SK-N-SH (cell line): ENCODE measurements around the gene FAM229B. TPM values are rescaled to one million over a fixed set of nuclear protein-coding genes. Genes with fewer than 3 reads are reported as not detected.
A peak's percentile ranks its signal among the peaks of the same experiment; 100 is the strongest.

Experiments
- CTCF ChIA-PET: fragments of 300-600, 350-600 bp; formaldehyde crosslinking; extraction: SDS; loops from one replicate; lab custom pipeline; 2021; lab: Yijun Ruan, JAX
- POLR2A ChIA-PET: fragments of 350-600 bp; sonication (Branson Sonifier 250); formaldehyde crosslinking; extraction: SDS; loops from one replicate; lab custom pipeline; 2020; ENCODE audit warnings: antibody characterized with exemption, inconsistent platforms; lab: Yijun Ruan, JAX
- DNase-seq: peaks from one replicate; pipeline ENCODE4 v3.0.0; 2012
- H2AFZ ChIP-seq: fragments of 200-600 bp; sonication (generic); 2 replicates; pipeline ENCODE4 v1.8.1; 2016; ENCODE audit warnings: antibody characterized with exemption, mild to moderate bottlenecking, low read depth
- H3F3A ChIP-seq: fragments of 200-600 bp; sonication (generic); replicated peaks from 2 replicates; pipeline ENCODE3; 2016; ENCODE audit warnings: antibody characterized with exemption, mild to moderate bottlenecking; ENCODE audit not compliant: insufficient read depth
- H3K27ac ChIP-seq, 2 experiments: fragments of 200-500 bp in 1 of 2; fragments of 200-600 bp in 1 of 2; sonication (Bioruptor generic) in 1 of 2; sonication (generic), shearing (Covaris generic) in 1 of 2; 2 replicates each; pipeline versions ENCODE4 v1.5.1 to v1.6.1; 2014 to 2016; ENCODE audit warnings: low read depth in 2 of 2, inconsistent platforms in 1 of 2, low read length in 1 of 2, mild to moderate bottlenecking in 1 of 2, mixed read lengths in 1 of 2
- H3K27me3 ChIP-seq: fragments of 200-600 bp; sonication (generic), shearing (Covaris generic); 2 replicates; pipeline ENCODE4 v1.6.1; 2016; ENCODE audit warnings: mixed run types; ENCODE audit not compliant: insufficient read depth
- H3K36me3 ChIP-seq, 2 experiments: fragments of 200-500 bp in 1 of 2; fragments of 200-600 bp in 1 of 2; sonication (Bioruptor generic) in 1 of 2; sonication (generic) in 1 of 2; replicated peaks in 1 of 2; 2 replicates each; pipeline versions ENCODE3 to v1.5.1; 2014 to 2016; ENCODE audit warnings: low read length in 1 of 2, mild to moderate bottlenecking in 1 of 2; ENCODE audit not compliant: insufficient read depth in 2 of 2, control insufficient read depth in 1 of 2
- H3K4me1 ChIP-seq, 2 experiments: fragments of 200-500 bp in 1 of 2; fragments of 200-600 bp in 1 of 2; sonication (Bioruptor generic) in 1 of 2; sonication (generic), shearing (Covaris generic) in 1 of 2; 2 replicates each; pipeline versions ENCODE4 v1.5.1 to v1.6.1; 2014 to 2016; ENCODE audit warnings: low read depth in 1 of 2, low read length in 1 of 2, mixed run types in 1 of 2; ENCODE audit not compliant: insufficient read depth in 2 of 2, control insufficient read depth in 1 of 2
- H3K4me2 ChIP-seq: fragments of 200-600 bp; sonication (generic), shearing (Covaris generic); 2 replicates; pipeline ENCODE4 v1.6.1; 2017; ENCODE audit warnings: mixed run types
- H3K4me3 ChIP-seq, 2 experiments: fragments of 200-500 bp in 1 of 2; fragments of 200-600 bp in 1 of 2; sonication (Bioruptor generic) in 1 of 2; sonication (generic), shearing (Covaris generic) in 1 of 2; 2 replicates each; pipeline versions ENCODE4 v1.5.1 to v1.8.1; 2014 to 2016; ENCODE audit warnings: low read depth in 2 of 2, inconsistent platforms in 1 of 2, low read length in 1 of 2, mild to moderate bottlenecking in 1 of 2, mixed read lengths in 1 of 2, moderate library complexity in 1 of 2
- H3K79me2 ChIP-seq: fragments of 200-600 bp; sonication (generic); 2 replicates; pipeline ENCODE4 v1.8.1; 2017; ENCODE audit warnings: mild to moderate bottlenecking; ENCODE audit not compliant: insufficient read depth
- H3K9ac ChIP-seq: fragments of 200-600 bp; sonication (generic); 2 replicates; pipeline ENCODE4 v1.6.1; 2017; ENCODE audit warnings: mixed run types
- H3K9me2 ChIP-seq: fragments of 200-600 bp; sonication (generic); 2 replicates; pipeline ENCODE4 v1.6.1; 2017; ENCODE audit warnings: mixed run types
- H3K9me3 ChIP-seq: fragments of 200-600 bp; sonication (generic); 2 replicates; pipeline ENCODE4 v1.6.1; 2017; ENCODE audit warnings: mixed run types, mild to moderate bottlenecking, moderate library complexity
- H4K20me1 ChIP-seq: fragments of 200-600 bp; sonication (generic); 2 replicates; pipeline ENCODE4 v1.6.1; 2017; ENCODE audit warnings: mild to moderate bottlenecking, mixed run types; ENCODE audit not compliant: insufficient read depth
- CHD2 ChIP-seq: fragments of 150-350 bp; IDR thresholded peaks from 2 replicates; pipeline ENCODE4 v1.6.1; 2018; ENCODE audit warnings: low read length; ENCODE audit not compliant: partially characterized antibody
- ELF1 ChIP-seq: IDR thresholded peaks from 2 replicates; pipeline ENCODE4 v1.4.0; 2012
- EP300 ChIP-seq, 2 experiments: IDR thresholded peaks; 2 replicates each; pipeline versions ENCODE4 v1.4.0 to v1.6.1; 2012; ENCODE audit warnings: borderline replicate concordance in 1 of 2, low read depth in 1 of 2, low read length in 1 of 2
- EZH2phosphoT487 ChIP-seq: fragments of 200-600 bp; sonication (generic); IDR thresholded peaks from 2 replicates; pipeline ENCODE4 v1.6.1; 2017; ENCODE audit warnings: low read depth, mixed run types, mild to moderate bottlenecking, antibody characterized with exemption, moderate library complexity, borderline replicate concordance
- FOSL2 ChIP-seq: IDR thresholded peaks from 2 replicates; pipeline ENCODE4 v1.4.0; 2012; ENCODE audit warnings: low read depth, mild to moderate bottlenecking, moderate library complexity, borderline replicate concordance
- FOXJ3 ChIP-seq: sonication (generic); formaldehyde crosslinking; IDR thresholded peaks from 2 replicates; pipeline ENCODE4 v1.5.1; 2020; ENCODE audit warnings: mild to moderate bottlenecking, missing genetic modification reagents
- MEF2A ChIP-seq: IDR thresholded peaks from 2 replicates; pipeline ENCODE4 v1.4.0; 2012; ENCODE audit warnings: low read depth, borderline replicate concordance
- MXI1 ChIP-seq: IDR thresholded peaks from 2 replicates; pipeline ENCODE4 v1.6.1; 2012; ENCODE audit warnings: mild to moderate bottlenecking, low read depth, low read length, improper control_type of control experiment
- NRF1 ChIP-seq: IDR thresholded peaks from 2 replicates; pipeline ENCODE4 v1.6.1; 2012; ENCODE audit warnings: low read depth, mild to moderate bottlenecking, low read length
- RCOR1 ChIP-seq: fragments of 150-350 bp; IDR thresholded peaks from 2 replicates; pipeline ENCODE4 v1.6.1; 2017; ENCODE audit warnings: antibody characterized with exemption, low read length
- RFX5 ChIP-seq: IDR thresholded peaks from 2 replicates; pipeline ENCODE4 v1.6.1; 2012; ENCODE audit warnings: mild to moderate bottlenecking, improper control_type of control experiment, low read length
- RXRA ChIP-seq: IDR thresholded peaks from 2 replicates; pipeline ENCODE4 v1.4.0; 2012; ENCODE audit warnings: low read depth, mild to moderate bottlenecking, borderline replicate concordance
- TAF1 ChIP-seq: IDR thresholded peaks from 2 replicates; pipeline ENCODE4 v1.6.1; 2012; ENCODE audit warnings: low read depth, mild to moderate bottlenecking, low read length, moderate library complexity, borderline replicate concordance
- YY1 ChIP-seq: IDR thresholded peaks from 2 replicates; pipeline ENCODE4 v1.4.0; 2012; ENCODE audit warnings: low read depth, mild to moderate bottlenecking
- WGBS: methylation state at CpG from one replicate; pipeline ENCODE4 v1.1.6; 2017; ENCODE audit warnings: low lambda C conversion rate; 5-methylcytosine and 5-hydroxymethylcytosine counted together
- polyA plus RNA-seq, 3 experiments: library from polyadenylated mRNA; depleted of rRNA; stranded (reverse); fragments of >200 nt; gene quantifications; 2 replicates each; pipeline ENCODE4 v1.2.3, GENCODE V29; 2012
- TF ChIP-seq, protein P1 (sequence below): IDR thresholded peaks from 2 replicates; pipeline ENCODE4 v1.6.1; 2012; ENCODE audit warnings: mild to moderate bottlenecking, low read depth, low read length, moderate library complexity
- TF ChIP-seq, protein P2 (sequence below): fragments of 150-350 bp; IDR thresholded peaks from 2 replicates; pipeline ENCODE4 v1.6.1; 2017; ENCODE audit warnings: antibody characterized with exemption, low read length, low read depth, borderline replicate concordance
- TF ChIP-seq, protein P3 (sequence below): IDR thresholded peaks from 2 replicates; pipeline ENCODE4 v1.4.0; 2012; ENCODE audit warnings: low read depth, borderline replicate concordance
- TF ChIP-seq, protein P4 (sequence below): fragments of 200-600 bp; sonication (generic); IDR thresholded peaks from 2 replicates; pipeline ENCODE4 v1.6.1; 2017; ENCODE audit warnings: antibody characterized with exemption, mild to moderate bottlenecking, moderate library complexity

FAM229B gene
- polyA plus RNA-seq, 1 of the 3 experiments (the other 2 are of a cell fraction): 15.9 TPM

DNA sequence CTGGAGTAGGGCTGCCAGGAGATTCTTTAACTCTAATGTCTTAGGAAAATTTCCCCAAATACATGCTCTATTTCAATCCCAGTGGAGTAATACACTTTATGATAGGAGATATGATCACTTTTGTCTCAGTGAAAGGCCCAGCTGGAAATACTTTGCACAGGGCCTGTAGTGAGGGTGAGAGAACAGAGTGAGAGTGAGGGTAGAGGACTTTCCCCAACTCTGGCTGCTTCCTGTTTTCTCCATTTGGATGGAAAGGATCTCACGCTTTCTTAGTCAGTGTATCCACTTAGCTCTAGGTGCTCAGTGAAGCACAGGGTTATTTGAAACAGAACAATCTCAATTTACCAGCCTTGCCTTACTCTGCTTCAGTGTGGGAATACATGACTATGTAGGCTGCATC, 36.6 kb downstream of the FAM229B start:
- Histone ChIP-seq H3K79me2 (no peaks in the 10 kb centered on the region), H3K36me3 (peaks cover 0 to 37% of the 10 kb centered on the region in 2 experiments), H3K9me3 (no peaks in the 10 kb centered on the region), H3K4me2 (no peak overlapping the region), H3K9ac (no peak overlapping the region), H3K27ac (peak overlapping the region in 1 of 2 experiments; percentile 31; a peak in 2 of 4 replicates), H2AFZ (no peak overlapping the region), H3K4me3 (no peak overlapping the region), H3K4me1 (peaks cover 0 to 20% of the 10 kb centered on the region in 2 experiments; a peak in 2 of 4 replicates), H4K20me1 (no peaks in the 10 kb centered on the region), H3F3A (no peaks in the 10 kb centered on the region), H3K9me2 (no peaks in the 10 kb centered on the region), H3K27me3 (no peaks in the 10 kb centered on the region)
- POLR2A ChIA-PET: interaction anchor here (1.0 kb wide), 1 partner anchor 41 kb away, joined by 3 read pairs; no protein-coding TSS in a partner anchor
- CTCF ChIA-PET: interaction anchor here (0.7 to 1.5 kb wide), 4 partner anchors 11 to 56 kb away, joined by 5 to 6 read pairs (median 5); partner anchors contain the start of genes FAM229B and TUBE1
- TF ChIP-seq EZH2phosphoT487 (no peak), RXRA (no peak), FOSL2 (no peak), RCOR1 (no peak), CHD2 (no peak), ELF1 (no peak), MXI1 (no peak), FOXJ3 (no peak), RFX5 (no peak), NRF1 (no peak), MEF2A (no peak), TAF1 (no peak), YY1 (no peak), EP300 (IDR thresholded peaks at IDR 0.05; ENCODE audit: borderline replicate concordance in 1 of 2, low read depth in 1 of 2, low read length in 1 of 2) (no peak)
- TF ChIP-seq, protein P1, sequence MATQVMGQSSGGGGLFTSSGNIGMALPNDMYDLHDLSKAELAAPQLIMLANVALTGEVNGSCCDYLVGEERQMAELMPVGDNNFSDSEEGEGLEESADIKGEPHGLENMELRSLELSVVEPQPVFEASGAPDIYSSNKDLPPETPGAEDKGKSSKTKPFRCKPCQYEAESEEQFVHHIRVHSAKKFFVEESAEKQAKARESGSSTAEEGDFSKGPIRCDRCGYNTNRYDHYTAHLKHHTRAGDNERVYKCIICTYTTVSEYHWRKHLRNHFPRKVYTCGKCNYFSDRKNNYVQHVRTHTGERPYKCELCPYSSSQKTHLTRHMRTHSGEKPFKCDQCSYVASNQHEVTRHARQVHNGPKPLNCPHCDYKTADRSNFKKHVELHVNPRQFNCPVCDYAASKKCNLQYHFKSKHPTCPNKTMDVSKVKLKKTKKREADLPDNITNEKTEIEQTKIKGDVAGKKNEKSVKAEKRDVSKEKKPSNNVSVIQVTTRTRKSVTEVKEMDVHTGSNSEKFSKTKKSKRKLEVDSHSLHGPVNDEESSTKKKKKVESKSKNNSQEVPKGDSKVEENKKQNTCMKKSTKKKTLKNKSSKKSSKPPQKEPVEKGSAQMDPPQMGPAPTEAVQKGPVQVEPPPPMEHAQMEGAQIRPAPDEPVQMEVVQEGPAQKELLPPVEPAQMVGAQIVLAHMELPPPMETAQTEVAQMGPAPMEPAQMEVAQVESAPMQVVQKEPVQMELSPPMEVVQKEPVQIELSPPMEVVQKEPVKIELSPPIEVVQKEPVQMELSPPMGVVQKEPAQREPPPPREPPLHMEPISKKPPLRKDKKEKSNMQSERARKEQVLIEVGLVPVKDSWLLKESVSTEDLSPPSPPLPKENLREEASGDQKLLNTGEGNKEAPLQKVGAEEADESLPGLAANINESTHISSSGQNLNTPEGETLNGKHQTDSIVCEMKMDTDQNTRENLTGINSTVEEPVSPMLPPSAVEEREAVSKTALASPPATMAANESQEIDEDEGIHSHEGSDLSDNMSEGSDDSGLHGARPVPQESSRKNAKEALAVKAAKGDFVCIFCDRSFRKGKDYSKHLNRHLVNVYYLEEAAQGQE: no peak
- TF ChIP-seq, protein P2, sequence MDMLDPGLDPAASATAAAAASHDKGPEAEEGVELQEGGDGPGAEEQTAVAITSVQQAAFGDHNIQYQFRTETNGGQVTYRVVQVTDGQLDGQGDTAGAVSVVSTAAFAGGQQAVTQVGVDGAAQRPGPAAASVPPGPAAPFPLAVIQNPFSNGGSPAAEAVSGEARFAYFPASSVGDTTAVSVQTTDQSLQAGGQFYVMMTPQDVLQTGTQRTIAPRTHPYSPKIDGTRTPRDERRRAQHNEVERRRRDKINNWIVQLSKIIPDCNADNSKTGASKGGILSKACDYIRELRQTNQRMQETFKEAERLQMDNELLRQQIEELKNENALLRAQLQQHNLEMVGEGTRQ: no peak
- TF ChIP-seq, protein P3, sequence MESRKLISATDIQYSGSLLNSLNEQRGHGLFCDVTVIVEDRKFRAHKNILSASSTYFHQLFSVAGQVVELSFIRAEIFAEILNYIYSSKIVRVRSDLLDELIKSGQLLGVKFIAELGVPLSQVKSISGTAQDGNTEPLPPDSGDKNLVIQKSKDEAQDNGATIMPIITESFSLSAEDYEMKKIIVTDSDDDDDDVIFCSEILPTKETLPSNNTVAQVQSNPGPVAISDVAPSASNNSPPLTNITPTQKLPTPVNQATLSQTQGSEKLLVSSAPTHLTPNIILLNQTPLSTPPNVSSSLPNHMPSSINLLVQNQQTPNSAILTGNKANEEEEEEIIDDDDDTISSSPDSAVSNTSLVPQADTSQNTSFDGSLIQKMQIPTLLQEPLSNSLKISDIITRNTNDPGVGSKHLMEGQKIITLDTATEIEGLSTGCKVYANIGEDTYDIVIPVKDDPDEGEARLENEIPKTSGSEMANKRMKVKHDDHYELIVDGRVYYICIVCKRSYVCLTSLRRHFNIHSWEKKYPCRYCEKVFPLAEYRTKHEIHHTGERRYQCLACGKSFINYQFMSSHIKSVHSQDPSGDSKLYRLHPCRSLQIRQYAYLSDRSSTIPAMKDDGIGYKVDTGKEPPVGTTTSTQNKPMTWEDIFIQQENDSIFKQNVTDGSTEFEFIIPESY: no peak
- TF ChIP-seq, protein P4, sequence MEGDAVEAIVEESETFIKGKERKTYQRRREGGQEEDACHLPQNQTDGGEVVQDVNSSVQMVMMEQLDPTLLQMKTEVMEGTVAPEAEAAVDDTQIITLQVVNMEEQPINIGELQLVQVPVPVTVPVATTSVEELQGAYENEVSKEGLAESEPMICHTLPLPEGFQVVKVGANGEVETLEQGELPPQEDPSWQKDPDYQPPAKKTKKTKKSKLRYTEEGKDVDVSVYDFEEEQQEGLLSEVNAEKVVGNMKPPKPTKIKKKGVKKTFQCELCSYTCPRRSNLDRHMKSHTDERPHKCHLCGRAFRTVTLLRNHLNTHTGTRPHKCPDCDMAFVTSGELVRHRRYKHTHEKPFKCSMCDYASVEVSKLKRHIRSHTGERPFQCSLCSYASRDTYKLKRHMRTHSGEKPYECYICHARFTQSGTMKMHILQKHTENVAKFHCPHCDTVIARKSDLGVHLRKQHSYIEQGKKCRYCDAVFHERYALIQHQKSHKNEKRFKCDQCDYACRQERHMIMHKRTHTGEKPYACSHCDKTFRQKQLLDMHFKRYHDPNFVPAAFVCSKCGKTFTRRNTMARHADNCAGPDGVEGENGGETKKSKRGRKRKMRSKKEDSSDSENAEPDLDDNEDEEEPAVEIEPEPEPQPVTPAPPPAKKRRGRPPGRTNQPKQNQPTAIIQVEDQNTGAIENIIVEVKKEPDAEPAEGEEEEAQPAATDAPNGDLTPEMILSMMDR: no peak
- DNase-seq: no peak
- WGBS: 100% methylated on average over 1 of the region's 1 CpG
